Right lobe of liver (tissue), 6 donors: ENCODE data around the gene IRX6. TPM values are rescaled to one million over a fixed set of nuclear protein-coding genes. Genes with fewer than 3 reads are reported as not detected.

ENCODE experiments used
- ATAC-seq, 4 donors: fragments of 200-7000 bp; cut with Tn5 transposase; one replicate each; pipeline ENCODE4 v1.9.1; 2020; ENCODE audit warnings: mild to moderate bottlenecking in 4 of 4, moderate library complexity in 4 of 4
- DNase-seq, 3 donors: peaks; one replicate each; pipeline ENCODE4 v3.0.0-alpha.2; 2020
- H3K27ac ChIP-seq, 3 donors: fragments of 200-600 bp; one replicate each; pipeline ENCODE4 v1.8.0; 2022
- H3K27me3 ChIP-seq, 2 donors: fragments of 200-600 bp; one replicate each; pipeline ENCODE4 v1.8.0; 2022
- H3K36me3 ChIP-seq, 4 donors: fragments of 200-600 bp; sonication (generic) in 1 of 4; one replicate each; pipeline versions ENCODE4 v1.5.1 to v1.8.0; 2017 to 2022; ENCODE audit warnings: control low read depth in 1 of 4
- H3K4me1 ChIP-seq, 4 donors: fragments of 200-600 bp; sonication (generic) in 1 of 4; one replicate each; pipeline versions ENCODE4 v1.5.1 to v1.8.0; 2017 to 2022; ENCODE audit warnings: control low read depth in 1 of 4
- H3K4me3 ChIP-seq, 3 donors: fragments of 200-600 bp; one replicate each; pipeline ENCODE4 v1.8.0; 2022
- H3K9me3 ChIP-seq, 4 donors: fragments of 200-600 bp; sonication (generic) in 1 of 4; one replicate each; pipeline versions ENCODE4 v1.5.1 to v1.8.0; 2017 to 2022; ENCODE audit warnings: control low read depth in 1 of 4
- POLR2A ChIP-seq: fragments of 450-650 bp; IDR thresholded peaks from one replicate; pipeline ENCODE4 v1.6.1; 2017; ENCODE audit warnings: antibody characterized with exemption, mild to moderate bottlenecking
- WGBS: methylation state at CpG from one replicate; pipeline ENCODE4 v1.1.6; 2018; ENCODE audit warnings: low coverage, low lambda C conversion rate; ENCODE audit not compliant: insufficient coverage; ENCODE audit errors: missing lambda C conversion rate; 5-methylcytosine and 5-hydroxymethylcytosine counted together
- intact Hi-C, 2 donors: fragments of 100-400 bp; cut with DNase I; formaldehyde crosslinking; loops; one replicate each; pipeline versions ENCODE4 v1.11.2 to v1.14.1; 2022
- total RNA-seq, 6 experiments: library from RNA; depleted of rRNA in 2 of 6; stranded (reverse); fragments of >200 nt in 2 of 6; fragmentation: NEBNext Ultra II Directional in 3 of 6; extraction: Animal tissue kit (Norgen Biotek cat#: 25700) in 3 of 6; gene quantifications; one replicate each; pipeline versions ENCODE4 v1.1.0 to v1.2.4, GENCODE V29; 2016 to 2023
- TF ChIP-seq, protein P1 (sequence below), 4 donors: fragments of 200-600 bp in 3 of 4; fragments of 450-650 bp in 1 of 4; IDR thresholded peaks; one replicate each; pipeline versions ENCODE4 v1.5.1 to v1.8.0; 2016 to 2022; ENCODE audit warnings: antibody characterized with exemption in 4 of 4, mild to moderate bottlenecking in 2 of 4
- donor health status: DM: no; HTN: yes; CAD: no.
- donor health status: DM: no; HTN: no; CAD: no.
- donor health status: DM: no; HTN: no; CAD: no.
- donor health status: DM: no; HTN: yes; CAD: no.
- donor health status: DM: no; HTN: yes; CAD: no.

Gene IRX6
- total RNA-seq, 6 experiments from 2014 or later: not detected

- TF ChIP-seq, protein P1, sequence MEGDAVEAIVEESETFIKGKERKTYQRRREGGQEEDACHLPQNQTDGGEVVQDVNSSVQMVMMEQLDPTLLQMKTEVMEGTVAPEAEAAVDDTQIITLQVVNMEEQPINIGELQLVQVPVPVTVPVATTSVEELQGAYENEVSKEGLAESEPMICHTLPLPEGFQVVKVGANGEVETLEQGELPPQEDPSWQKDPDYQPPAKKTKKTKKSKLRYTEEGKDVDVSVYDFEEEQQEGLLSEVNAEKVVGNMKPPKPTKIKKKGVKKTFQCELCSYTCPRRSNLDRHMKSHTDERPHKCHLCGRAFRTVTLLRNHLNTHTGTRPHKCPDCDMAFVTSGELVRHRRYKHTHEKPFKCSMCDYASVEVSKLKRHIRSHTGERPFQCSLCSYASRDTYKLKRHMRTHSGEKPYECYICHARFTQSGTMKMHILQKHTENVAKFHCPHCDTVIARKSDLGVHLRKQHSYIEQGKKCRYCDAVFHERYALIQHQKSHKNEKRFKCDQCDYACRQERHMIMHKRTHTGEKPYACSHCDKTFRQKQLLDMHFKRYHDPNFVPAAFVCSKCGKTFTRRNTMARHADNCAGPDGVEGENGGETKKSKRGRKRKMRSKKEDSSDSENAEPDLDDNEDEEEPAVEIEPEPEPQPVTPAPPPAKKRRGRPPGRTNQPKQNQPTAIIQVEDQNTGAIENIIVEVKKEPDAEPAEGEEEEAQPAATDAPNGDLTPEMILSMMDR (IDR thresholded peaks at IDR 0.05): no peak
- TF ChIP-seq POLR2A: no peak
- 62% methylated on average over 12 of the region's 12 CpGs for WGBS
- no peak for ATAC-seq
Measured at GRCh38 chr16:55372792-55373488, 48.9 kb downstream of the IRX6 start.

DNA sequence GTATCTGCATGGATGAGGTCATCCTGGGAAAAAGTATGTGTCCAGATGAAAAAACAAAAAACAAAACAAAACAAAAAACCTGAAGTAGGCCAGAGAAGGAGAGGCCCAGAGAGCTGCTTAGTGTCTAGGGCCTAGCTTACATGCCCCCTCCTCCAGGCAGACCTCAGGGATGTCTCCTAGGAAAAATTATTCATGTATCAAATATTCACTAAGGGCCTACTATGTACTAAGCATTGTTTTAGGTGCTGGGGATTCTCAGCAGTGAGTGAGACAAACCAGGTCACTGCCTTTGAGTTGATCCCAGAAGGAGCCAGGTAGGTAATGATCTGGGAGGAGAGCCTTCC, 49.5 kb downstream of the IRX6 start:
- Histone ChIP-seq H3K27ac (no peak overlapping the region), H3K4me3 (no peak overlapping the region), H3K4me1 (no peaks in the 10 kb centered on the region), H3K9me3 (no peaks in the 10 kb centered on the region), H3K27me3 (peaks cover 0 to 5% of the 10 kb centered on the region in 2 donors), H3K36me3 (no peaks in the 10 kb centered on the region)
- ATAC-seq (no peak), DNase-seq (no peak)
- intact Hi-C loops: no loop called here
- TF ChIP-seq, protein P1 (IDR thresholded peaks at IDR 0.05): no peak
- no peak for TF ChIP-seq POLR2A

More at GRCh38 chr16:55372792-55373488, 48.9 kb downstream of the IRX6 start:
- intact Hi-C loops: no loop called here
- Histone ChIP-seq H3K9me3 (no peaks in the 10 kb centered on the region), H3K4me1 (no peaks in the 10 kb centered on the region), H3K4me3 (no peak overlapping the region), H3K36me3 (no peaks in the 10 kb centered on the region), H3K27me3 (peaks cover 0 to 5% of the 10 kb centered on the region in 2 donors), H3K27ac (no peak overlapping the region)
- DNase-seq: no peak

DNA sequence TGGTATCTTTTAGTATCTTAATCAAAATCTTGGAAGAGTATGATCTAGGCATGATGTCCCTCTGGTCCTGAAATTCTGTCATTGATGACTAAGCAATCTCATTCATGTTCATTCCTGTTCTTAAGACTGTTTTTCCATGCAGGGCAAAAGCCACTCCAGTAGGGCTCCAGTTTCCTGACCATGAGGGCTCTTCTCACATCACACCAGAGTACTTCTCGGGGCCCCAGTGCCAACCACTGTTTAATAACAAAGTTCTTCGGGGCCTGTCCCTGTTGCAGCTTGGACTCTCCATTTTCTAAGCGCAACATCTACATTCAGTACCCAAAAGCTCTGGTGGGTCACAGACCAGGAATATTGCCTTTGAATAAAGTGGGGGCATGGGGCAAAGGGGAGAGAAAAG, 52.0 kb downstream of the IRX6 start:
- 93% methylated on average over 3 of the region's 3 CpGs for WGBS
- Histone ChIP-seq H3K27ac (no peak overlapping the region), H3K9me3 (no peaks in the 10 kb centered on the region), H3K36me3 (no peaks in the 10 kb centered on the region), H3K4me1 (no peaks in the 10 kb centered on the region), H3K27me3 (no peaks in the 10 kb centered on the region), H3K4me3 (no peak overlapping the region)
- TF ChIP-seq, protein P1 (IDR thresholded peaks at IDR 0.05): no peak
- TF ChIP-seq POLR2A: no peak
- ATAC-seq (no peak), DNase-seq (no peak)
- intact Hi-C loops: no loop called here

- 63% methylated on average over 5 of the region's 7 CpGs for WGBS
- no peaks in the 10 kb centered on the region for H3K36me3 ChIP-seq
- TF ChIP-seq, protein P1 (IDR thresholded peaks at IDR 0.05): no peak
- no peak for TF ChIP-seq POLR2A
Measured at GRCh38 chr16:55376567-55377167, 52.7 kb downstream of the IRX6 start.

More at GRCh38 chr16:55376567-55377167, 52.7 kb downstream of the IRX6 start:
- H3K4me1 ChIP-seq: no peaks in the 10 kb centered on the region
- no peak overlapping the region for H3K4me3 ChIP-seq
- intact Hi-C loops: no loop called here
- no peaks in the 10 kb centered on the region for H3K27me3 ChIP-seq
- DNase-seq (no peak), ATAC-seq (no peak)
- H3K9me3 ChIP-seq: no peaks in the 10 kb centered on the region
- H3K27ac ChIP-seq: no peak overlapping the region
